Prostate gland (tissue), 2 donors: Measurements from ENCODE around the gene XRCC4. TPM values are rescaled to one million over a fixed set of nuclear protein-coding genes. Genes with fewer than 3 reads are reported as not detected.
"Not testable (repeated sequence)": the region's sequence is repeated elsewhere in the genome, so short reads cannot be mapped to it uniquely, and the experiment has no call there.

Source experiments
- DNase-seq: peaks from one replicate; pipeline ENCODE4 v3.0.0-alpha.2; 2019; ENCODE audit warnings: low spot score
- H3K27ac ChIP-seq, 2 donors: fragments of 200-600 bp; sonication (generic); 2 replicates each; pipeline ENCODE4 v1.5.1; 2017 to 2019
- H3K27me3 ChIP-seq: fragments of 200-600 bp; sonication (generic); replicated peaks from 2 replicates; pipeline ENCODE4 v1.5.1; 2019; ENCODE audit not compliant: insufficient read depth
- H3K36me3 ChIP-seq, 2 donors: fragments of 200-600 bp; sonication (generic); 1 replicate in 1 of 2; 2 replicates in 1 of 2; pipeline versions ENCODE4 v1.5.1 to v1.8.1; 2017 to 2019
- H3K4me1 ChIP-seq: fragments of 200-600 bp; sonication (generic); replicated peaks from 2 replicates; pipeline ENCODE4 v1.5.1; 2019
- H3K4me3 ChIP-seq, 2 donors: fragments of 200-600 bp; sonication (generic); 2 replicates each; pipeline ENCODE4 v1.5.1; 2017 to 2019
- H3K9me3 ChIP-seq: fragments of 200-600 bp; sonication (generic); 2 replicates; pipeline ENCODE4 v1.5.1; 2017
- CTCF ChIP-seq, 4 experiments: fragments of 200-600 bp in 2 of 4; fragments of 450-650 bp in 2 of 4; sonication (generic) in 2 of 4; IDR thresholded peaks; 1 replicate in 3 of 4; 2 replicates in 1 of 4; pipeline ENCODE4 v1.5.1; 2016 to 2019; ENCODE audit warnings: antibody characterized with exemption in 4 of 4, mild to moderate bottlenecking in 2 of 4, moderate library complexity in 2 of 4
- POLR2A ChIP-seq: fragments of 450-650 bp; IDR thresholded peaks from one replicate; pipeline ENCODE4 v1.6.1; 2016; ENCODE audit warnings: antibody characterized with exemption, mild to moderate bottlenecking
- POLR2AphosphoS5 ChIP-seq: sonication (generic); formaldehyde crosslinking; IDR thresholded peaks from one replicate; pipeline ENCODE4 v1.6.1; 2017; ENCODE audit warnings: antibody characterized with exemption
- whole genome bisulfite sequencing: methylation state at CpG from one replicate; pipeline ENCODE4 v1.1.5; 2018; 5-methylcytosine and 5-hydroxymethylcytosine counted together
- intact Hi-C: fragments of 100-400 bp; cut with DNase I; formaldehyde crosslinking; loops from one replicate; pipeline ENCODE4 v1.14.2; 2022
- total RNA-seq, 2 donors: library from RNA; depleted of rRNA; stranded (reverse); fragments of >200 nt; gene quantifications; one replicate each; pipeline ENCODE4 v1.1.0, GENCODE V29; 2016

The XRCC4 gene
- total RNA-seq, 2 donors from 2014 or later, result 7.3 to 11.4 TPM

GRCh38 chr5:83146441-83146840 is 69.1 kb downstream of the XRCC4 start:
- Histone ChIP-seq H3K4me1 (no peaks in the 10 kb centered on the region), H3K4me3 (no peak overlapping the region), H3K27me3 (no peaks in the 10 kb centered on the region), H3K36me3 (no peaks in the 10 kb centered on the region), H3K27ac (no peak overlapping the region), H3K9me3 (no peaks in the 10 kb centered on the region)
- TF ChIP-seq CTCF (IDR thresholded peaks at IDR 0.05) (no peak), POLR2A (no peak), POLR2AphosphoS5 (no peak)
- intact Hi-C loops, result no loop called here
- DNase-seq, result no peak
- 70% methylated on average over 4 of the region's 4 CpGs for WGBS

- H3K4me1 ChIP-seq, result no peaks in the 10 kb centered on the region
- no peak overlapping the region for H3K4me3 ChIP-seq
- no peaks in the 10 kb centered on the region for H3K36me3 ChIP-seq
- TF ChIP-seq POLR2AphosphoS5 (no peak), POLR2A (no peak), CTCF (IDR thresholded peaks at IDR 0.05) (no peak)
- no peaks in the 10 kb centered on the region for H3K9me3 ChIP-seq
- intact Hi-C loops, result no loop called here
- WGBS, result 97% methylated on average over 4 of the region's 4 CpGs
- no peak overlapping the region for H3K27ac ChIP-seq
- H3K27me3 ChIP-seq, result no peaks in the 10 kb centered on the region
- no peak for DNase-seq
Observed at GRCh38 chr5:83147593-83147992, 70.2 kb downstream of the XRCC4 start.

DNA sequence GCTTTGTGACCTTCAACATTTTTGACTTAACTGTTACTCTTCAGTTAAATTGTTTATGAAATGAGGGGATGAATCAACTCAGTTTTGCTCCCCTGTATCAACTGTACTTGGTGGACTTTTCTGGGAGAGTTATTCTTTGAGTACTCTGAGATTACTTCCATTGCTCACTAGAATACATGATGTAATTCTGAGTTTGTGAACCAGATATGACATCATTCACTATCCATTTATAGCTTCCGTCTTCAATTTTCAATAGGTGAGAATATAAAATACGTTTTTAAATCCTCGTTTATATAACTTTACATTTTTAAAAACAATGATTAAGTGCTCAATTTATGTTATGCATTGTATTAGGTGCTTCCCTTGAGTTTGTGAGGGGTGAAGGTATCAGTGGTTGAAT is 71.0 kb downstream of the XRCC4 start:
- Histone ChIP-seq H3K4me3 (no peak overlapping the region), H3K27me3 (no peaks in the 10 kb centered on the region), H3K9me3 (no peaks in the 10 kb centered on the region), H3K4me1 (no peaks in the 10 kb centered on the region), H3K36me3 (no peaks in the 10 kb centered on the region), H3K27ac (no peak overlapping the region)
- intact Hi-C loops, result no loop called here
- DNase-seq, result no peak
- TF ChIP-seq POLR2A (no peak), POLR2AphosphoS5 (no peak), CTCF (IDR thresholded peaks at IDR 0.05) (no peak)
- 98% methylated on average over 3 of the region's 3 CpGs for WGBS

- no peak for DNase-seq
- TF ChIP-seq POLR2AphosphoS5, result no peak
- Histone ChIP-seq H3K4me1 (no peaks in the 10 kb centered on the region), H3K4me3 (no peak overlapping the region), H3K27me3 (no peaks in the 10 kb centered on the region), H3K9me3 (no peaks in the 10 kb centered on the region), H3K36me3 (no peaks in the 10 kb centered on the region), H3K27ac (no peak overlapping the region)
- intact Hi-C loops, result no loop called here
Observed at GRCh38 chr5:83149671-83150070, 72.3 kb downstream of the XRCC4 start.

- WGBS, result 97% methylated on average over 1 of the region's 1 CpG
- H3K27ac ChIP-seq, result no peak overlapping the region
- DNase-seq, result no peak
- H3K4me3 ChIP-seq, result no peak overlapping the region
- intact Hi-C loops, result no loop called here
- H3K4me1 ChIP-seq, result no peaks in the 10 kb centered on the region
- no peaks in the 10 kb centered on the region for H3K36me3 ChIP-seq
- TF ChIP-seq POLR2A (no peak), POLR2AphosphoS5 (no peak), CTCF (IDR thresholded peaks at IDR 0.05) (no peak)
- no peaks in the 10 kb centered on the region for H3K9me3 ChIP-seq
- H3K27me3 ChIP-seq, result no peaks in the 10 kb centered on the region
Observed at GRCh38 chr5:83151821-83152220, 74.5 kb downstream of the XRCC4 start.

- WGBS, result 90% methylated on average over 4 of the region's 4 CpGs
- H3K27ac ChIP-seq, H3K27me3 ChIP-seq, H3K4me3 ChIP-seq, H3K9me3 ChIP-seq, H3K4me1 ChIP-seq, intact Hi-C loops, DNase-seq, H3K36me3 ChIP-seq: not testable (repeated sequence)
Observed at GRCh38 chr5:83152996-83153395, 75.6 kb downstream of the XRCC4 start.
